SK-N-SH (cell line): Measurements from ENCODE around the gene NOL4L. TPM values are rescaled to one million over a fixed set of nuclear protein-coding genes. Genes with fewer than 3 reads are reported as not detected.

Experiments used
- CTCF ChIA-PET: fragments of 300-600, 350-600 bp; formaldehyde crosslinking; extraction: SDS; loops from one replicate; lab custom pipeline; 2021; lab: Yijun Ruan, JAX
- POLR2A ChIA-PET: fragments of 350-600 bp; sonication (Branson Sonifier 250); formaldehyde crosslinking; extraction: SDS; loops from one replicate; lab custom pipeline; 2020; ENCODE audit warnings: antibody characterized with exemption, inconsistent platforms; lab: Yijun Ruan, JAX
- DNase-seq: peaks from one replicate; pipeline ENCODE4 v3.0.0; 2012
- H2AFZ ChIP-seq: fragments of 200-600 bp; sonication (generic); 2 replicates; pipeline ENCODE4 v1.8.1; 2016; ENCODE audit warnings: antibody characterized with exemption, mild to moderate bottlenecking, low read depth
- H3F3A ChIP-seq: fragments of 200-600 bp; sonication (generic); replicated peaks from 2 replicates; pipeline ENCODE3; 2016; ENCODE audit warnings: antibody characterized with exemption, mild to moderate bottlenecking; ENCODE audit not compliant: insufficient read depth
- H3K27ac ChIP-seq, 2 experiments: fragments of 200-500 bp in 1 of 2; fragments of 200-600 bp in 1 of 2; sonication (Bioruptor generic) in 1 of 2; sonication (generic), shearing (Covaris generic) in 1 of 2; 2 replicates each; pipeline versions ENCODE4 v1.5.1 to v1.6.1; 2014 to 2016; ENCODE audit warnings: low read depth in 2 of 2, inconsistent platforms in 1 of 2, low read length in 1 of 2, mild to moderate bottlenecking in 1 of 2, mixed read lengths in 1 of 2
- H3K27me3 ChIP-seq: fragments of 200-600 bp; sonication (generic), shearing (Covaris generic); 2 replicates; pipeline ENCODE4 v1.6.1; 2016; ENCODE audit warnings: mixed run types; ENCODE audit not compliant: insufficient read depth
- H3K36me3 ChIP-seq, 2 experiments: fragments of 200-500 bp in 1 of 2; fragments of 200-600 bp in 1 of 2; sonication (Bioruptor generic) in 1 of 2; sonication (generic) in 1 of 2; replicated peaks in 1 of 2; 2 replicates each; pipeline versions ENCODE3 to v1.5.1; 2014 to 2016; ENCODE audit warnings: low read length in 1 of 2, mild to moderate bottlenecking in 1 of 2; ENCODE audit not compliant: insufficient read depth in 2 of 2, control insufficient read depth in 1 of 2
- H3K4me1 ChIP-seq, 2 experiments: fragments of 200-500 bp in 1 of 2; fragments of 200-600 bp in 1 of 2; sonication (Bioruptor generic) in 1 of 2; sonication (generic), shearing (Covaris generic) in 1 of 2; 2 replicates each; pipeline versions ENCODE4 v1.5.1 to v1.6.1; 2014 to 2016; ENCODE audit warnings: low read depth in 1 of 2, low read length in 1 of 2, mixed run types in 1 of 2; ENCODE audit not compliant: insufficient read depth in 2 of 2, control insufficient read depth in 1 of 2
- H3K4me2 ChIP-seq: fragments of 200-600 bp; sonication (generic), shearing (Covaris generic); 2 replicates; pipeline ENCODE4 v1.6.1; 2017; ENCODE audit warnings: mixed run types
- H3K4me3 ChIP-seq, 2 experiments: fragments of 200-500 bp in 1 of 2; fragments of 200-600 bp in 1 of 2; sonication (Bioruptor generic) in 1 of 2; sonication (generic), shearing (Covaris generic) in 1 of 2; 2 replicates each; pipeline versions ENCODE4 v1.5.1 to v1.8.1; 2014 to 2016; ENCODE audit warnings: low read depth in 2 of 2, inconsistent platforms in 1 of 2, low read length in 1 of 2, mild to moderate bottlenecking in 1 of 2, mixed read lengths in 1 of 2, moderate library complexity in 1 of 2
- H3K79me2 ChIP-seq: fragments of 200-600 bp; sonication (generic); 2 replicates; pipeline ENCODE4 v1.8.1; 2017; ENCODE audit warnings: mild to moderate bottlenecking; ENCODE audit not compliant: insufficient read depth
- H3K9ac ChIP-seq: fragments of 200-600 bp; sonication (generic); 2 replicates; pipeline ENCODE4 v1.6.1; 2017; ENCODE audit warnings: mixed run types
- H3K9me2 ChIP-seq: fragments of 200-600 bp; sonication (generic); 2 replicates; pipeline ENCODE4 v1.6.1; 2017; ENCODE audit warnings: mixed run types
- H3K9me3 ChIP-seq: fragments of 200-600 bp; sonication (generic); 2 replicates; pipeline ENCODE4 v1.6.1; 2017; ENCODE audit warnings: mixed run types, mild to moderate bottlenecking, moderate library complexity
- H4K20me1 ChIP-seq: fragments of 200-600 bp; sonication (generic); 2 replicates; pipeline ENCODE4 v1.6.1; 2017; ENCODE audit warnings: mild to moderate bottlenecking, mixed run types; ENCODE audit not compliant: insufficient read depth
- CHD2 ChIP-seq: fragments of 150-350 bp; IDR thresholded peaks from 2 replicates; pipeline ENCODE4 v1.6.1; 2018; ENCODE audit warnings: low read length; ENCODE audit not compliant: partially characterized antibody
- CTCF ChIP-seq: fragments of 200-600 bp; sonication (generic); IDR thresholded peaks from 2 replicates; pipeline ENCODE4 v1.6.1; 2017; ENCODE audit warnings: antibody characterized with exemption, mild to moderate bottlenecking, moderate library complexity
- EP300 ChIP-seq, 2 experiments: IDR thresholded peaks; 2 replicates each; pipeline versions ENCODE4 v1.4.0 to v1.6.1; 2012; ENCODE audit warnings: borderline replicate concordance in 1 of 2, low read depth in 1 of 2, low read length in 1 of 2
- EZH2phosphoT487 ChIP-seq: fragments of 200-600 bp; sonication (generic); IDR thresholded peaks from 2 replicates; pipeline ENCODE4 v1.6.1; 2017; ENCODE audit warnings: low read depth, mixed run types, mild to moderate bottlenecking, antibody characterized with exemption, moderate library complexity, borderline replicate concordance
- JUND ChIP-seq: IDR thresholded peaks from 2 replicates; pipeline ENCODE4 v1.4.0; 2012
- MAX ChIP-seq: IDR thresholded peaks from 2 replicates; pipeline ENCODE4 v1.4.0; 2012; ENCODE audit warnings: low read depth
- MXI1 ChIP-seq: IDR thresholded peaks from 2 replicates; pipeline ENCODE4 v1.6.1; 2012; ENCODE audit warnings: mild to moderate bottlenecking, low read depth, low read length, improper control_type of control experiment
- RAD21 ChIP-seq: IDR thresholded peaks from 2 replicates; pipeline ENCODE4 v1.6.1; 2012; ENCODE audit warnings: mild to moderate bottlenecking, low read length
- RCOR1 ChIP-seq: fragments of 150-350 bp; IDR thresholded peaks from 2 replicates; pipeline ENCODE4 v1.6.1; 2017; ENCODE audit warnings: antibody characterized with exemption, low read length
- RXRA ChIP-seq: IDR thresholded peaks from 2 replicates; pipeline ENCODE4 v1.4.0; 2012; ENCODE audit warnings: low read depth, mild to moderate bottlenecking, borderline replicate concordance
- SMC3 ChIP-seq: IDR thresholded peaks from 2 replicates; pipeline ENCODE4 v1.6.1; 2012; ENCODE audit warnings: low read depth, low read length, improper control_type of control experiment
- TAF1 ChIP-seq: IDR thresholded peaks from 2 replicates; pipeline ENCODE4 v1.6.1; 2012; ENCODE audit warnings: low read depth, mild to moderate bottlenecking, low read length, moderate library complexity, borderline replicate concordance
- TEAD4 ChIP-seq: IDR thresholded peaks from 2 replicates; pipeline ENCODE4 v1.4.0; 2012; ENCODE audit warnings: mild to moderate bottlenecking, borderline replicate concordance; ENCODE audit not compliant: insufficient read depth
- USF2 ChIP-seq: fragments of 150-350 bp; IDR thresholded peaks from 2 replicates; pipeline ENCODE4 v1.6.1; 2017; ENCODE audit warnings: antibody characterized with exemption, low read length, low read depth, borderline replicate concordance
- YY1 ChIP-seq: IDR thresholded peaks from 2 replicates; pipeline ENCODE4 v1.4.0; 2012; ENCODE audit warnings: low read depth, mild to moderate bottlenecking
- ZBTB33 ChIP-seq: IDR thresholded peaks from 2 replicates; pipeline ENCODE4 v1.4.0; 2012; ENCODE audit warnings: low read depth, borderline replicate concordance
- WGBS: methylation state at CpG from one replicate; pipeline ENCODE4 v1.1.6; 2017; ENCODE audit warnings: low lambda C conversion rate; 5-methylcytosine and 5-hydroxymethylcytosine counted together
- polyA plus RNA-seq, 3 experiments: library from polyadenylated mRNA; depleted of rRNA; stranded (reverse); fragments of >200 nt; gene quantifications; 2 replicates each; pipeline ENCODE4 v1.2.3, GENCODE V29; 2012

The NOL4L gene
- polyA plus RNA-seq, 1 of the 3 experiments (the other 2 are of a cell fraction) = 14.3 TPM

- 93% methylated on average over 13 of the region's 13 CpGs for WGBS
- H3K9me2 ChIP-seq = no peaks in the 10 kb centered on the region
- POLR2A ChIA-PET = no interaction called here
- no peaks in the 10 kb centered on the region for H3K9me3 ChIP-seq
- H3K4me2 ChIP-seq = no peak overlapping the region
- no peak overlapping the region for H2AFZ ChIP-seq
- H3K4me1 ChIP-seq = peaks cover 0 to 31% of the 10 kb centered on the region in 2 experiments; a peak in 3 of 4 replicates
- H3K4me3 ChIP-seq = no peak overlapping the region
- TF ChIP-seq MXI1 (no peak), TAF1 (no peak), CTCF (no peak), RAD21 (no peak), TEAD4 (no peak), SMC3 (no peak), CHD2 (no peak), EZH2phosphoT487 (no peak), ZBTB33 (no peak), YY1 (no peak), MAX (no peak), JUND (no peak), USF2 (no peak), RCOR1 (no peak), EP300 (IDR thresholded peaks at IDR 0.05; ENCODE audit: borderline replicate concordance in 1 of 2, low read depth in 1 of 2, low read length in 1 of 2) (no peak), RXRA (no peak)
- TF ChIP-seq, all 33 proteins: peak for 0
- CTCF ChIA-PET = interaction anchor here (1.7 to 2.0 kb wide), 2 partner anchors 9 to 109 kb away, joined by 6 to 8 read pairs; no protein-coding TSS in a partner anchor
- no peak for DNase-seq
- H3K79me2 ChIP-seq = no peaks in the 10 kb centered on the region
- H3F3A ChIP-seq = no peaks in the 10 kb centered on the region
- H3K27me3 ChIP-seq = peaks cover 4% of the 10 kb centered on the region; the same call in 1 of the 2 replicates
- no peaks in the 10 kb centered on the region for H3K36me3 ChIP-seq
- no peak overlapping the region for H3K9ac ChIP-seq
- no peaks in the 10 kb centered on the region for H4K20me1 ChIP-seq
- H3K27ac ChIP-seq = no peak overlapping the region
Observed at GRCh38 chr20:32629813-32630212, 44.7 kb upstream of the NOL4L start.
